Panc1 (cell line): Measurements from ENCODE around the gene DDB1.

ENCODE experiments used
- POLR2AphosphoS5 ChIP-seq: IDR thresholded peaks from 2 replicates; pipeline ENCODE4 v1.6.1; 2012; ENCODE audit warnings: mild to moderate bottlenecking, low read depth, low read length, moderate library complexity
- SIN3A ChIP-seq: IDR thresholded peaks from 2 replicates; pipeline ENCODE4 v1.6.1; 2012; ENCODE audit warnings: low read depth, mild to moderate bottlenecking, low read length, moderate library complexity, borderline replicate concordance; ENCODE audit not compliant: insufficient read depth
- TCF7L2 ChIP-seq: IDR thresholded peaks from 2 replicates; pipeline ENCODE4 v1.6.1; 2011; ENCODE audit warnings: mild to moderate bottlenecking, low read depth, low read length, inconsistent platforms
- TF ChIP-seq, protein P1 (sequence below): fragments of 450-650 bp; IDR thresholded peaks from 2 replicates; pipeline ENCODE4 v1.5.1; 2017; ENCODE audit warnings: mild to moderate bottlenecking
- TF ChIP-seq, protein P2 (sequence below), 2 experiments: IDR thresholded peaks; 2 replicates each; pipeline ENCODE4 v1.6.1; 2011 to 2012; ENCODE audit warnings: low read depth in 2 of 2, control low read depth in 1 of 2, low read length in 1 of 2, mild to moderate bottlenecking in 1 of 2, moderate library complexity in 1 of 2; ENCODE audit not compliant: insufficient read depth in 1 of 2

DNA sequence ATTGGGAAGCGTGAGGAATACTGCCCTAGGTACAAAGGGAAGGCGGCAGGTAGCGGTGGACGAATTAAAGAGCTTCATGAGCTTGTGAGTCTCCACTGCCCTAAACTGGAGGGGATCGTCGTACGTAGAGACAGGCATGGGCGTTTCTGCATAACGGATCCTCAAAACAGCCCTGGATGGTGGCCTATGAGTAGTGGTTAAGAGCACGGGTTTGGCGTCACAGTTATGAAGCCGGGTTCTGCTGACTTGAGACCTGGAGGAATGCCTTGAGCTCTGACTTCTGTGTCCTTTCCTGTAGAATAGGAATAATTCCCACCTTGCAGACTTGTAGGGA is 29.6 kb upstream of the DDB1 start:
- TF ChIP-seq, protein P1, sequence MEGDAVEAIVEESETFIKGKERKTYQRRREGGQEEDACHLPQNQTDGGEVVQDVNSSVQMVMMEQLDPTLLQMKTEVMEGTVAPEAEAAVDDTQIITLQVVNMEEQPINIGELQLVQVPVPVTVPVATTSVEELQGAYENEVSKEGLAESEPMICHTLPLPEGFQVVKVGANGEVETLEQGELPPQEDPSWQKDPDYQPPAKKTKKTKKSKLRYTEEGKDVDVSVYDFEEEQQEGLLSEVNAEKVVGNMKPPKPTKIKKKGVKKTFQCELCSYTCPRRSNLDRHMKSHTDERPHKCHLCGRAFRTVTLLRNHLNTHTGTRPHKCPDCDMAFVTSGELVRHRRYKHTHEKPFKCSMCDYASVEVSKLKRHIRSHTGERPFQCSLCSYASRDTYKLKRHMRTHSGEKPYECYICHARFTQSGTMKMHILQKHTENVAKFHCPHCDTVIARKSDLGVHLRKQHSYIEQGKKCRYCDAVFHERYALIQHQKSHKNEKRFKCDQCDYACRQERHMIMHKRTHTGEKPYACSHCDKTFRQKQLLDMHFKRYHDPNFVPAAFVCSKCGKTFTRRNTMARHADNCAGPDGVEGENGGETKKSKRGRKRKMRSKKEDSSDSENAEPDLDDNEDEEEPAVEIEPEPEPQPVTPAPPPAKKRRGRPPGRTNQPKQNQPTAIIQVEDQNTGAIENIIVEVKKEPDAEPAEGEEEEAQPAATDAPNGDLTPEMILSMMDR: no peak
- no peak for TF ChIP-seq SIN3A
- no peak for TF ChIP-seq TCF7L2
- TF ChIP-seq, protein P2, sequence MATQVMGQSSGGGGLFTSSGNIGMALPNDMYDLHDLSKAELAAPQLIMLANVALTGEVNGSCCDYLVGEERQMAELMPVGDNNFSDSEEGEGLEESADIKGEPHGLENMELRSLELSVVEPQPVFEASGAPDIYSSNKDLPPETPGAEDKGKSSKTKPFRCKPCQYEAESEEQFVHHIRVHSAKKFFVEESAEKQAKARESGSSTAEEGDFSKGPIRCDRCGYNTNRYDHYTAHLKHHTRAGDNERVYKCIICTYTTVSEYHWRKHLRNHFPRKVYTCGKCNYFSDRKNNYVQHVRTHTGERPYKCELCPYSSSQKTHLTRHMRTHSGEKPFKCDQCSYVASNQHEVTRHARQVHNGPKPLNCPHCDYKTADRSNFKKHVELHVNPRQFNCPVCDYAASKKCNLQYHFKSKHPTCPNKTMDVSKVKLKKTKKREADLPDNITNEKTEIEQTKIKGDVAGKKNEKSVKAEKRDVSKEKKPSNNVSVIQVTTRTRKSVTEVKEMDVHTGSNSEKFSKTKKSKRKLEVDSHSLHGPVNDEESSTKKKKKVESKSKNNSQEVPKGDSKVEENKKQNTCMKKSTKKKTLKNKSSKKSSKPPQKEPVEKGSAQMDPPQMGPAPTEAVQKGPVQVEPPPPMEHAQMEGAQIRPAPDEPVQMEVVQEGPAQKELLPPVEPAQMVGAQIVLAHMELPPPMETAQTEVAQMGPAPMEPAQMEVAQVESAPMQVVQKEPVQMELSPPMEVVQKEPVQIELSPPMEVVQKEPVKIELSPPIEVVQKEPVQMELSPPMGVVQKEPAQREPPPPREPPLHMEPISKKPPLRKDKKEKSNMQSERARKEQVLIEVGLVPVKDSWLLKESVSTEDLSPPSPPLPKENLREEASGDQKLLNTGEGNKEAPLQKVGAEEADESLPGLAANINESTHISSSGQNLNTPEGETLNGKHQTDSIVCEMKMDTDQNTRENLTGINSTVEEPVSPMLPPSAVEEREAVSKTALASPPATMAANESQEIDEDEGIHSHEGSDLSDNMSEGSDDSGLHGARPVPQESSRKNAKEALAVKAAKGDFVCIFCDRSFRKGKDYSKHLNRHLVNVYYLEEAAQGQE (IDR thresholded peaks at IDR 0.05; ENCODE audit: insufficient read depth in 1 of 2, low read depth in 2 of 2, low read length in 1 of 2): no peak
- no peak for TF ChIP-seq POLR2AphosphoS5
